Right lobe of liver (tissue), 4 donors: ENCODE measurements around the gene TRIM38.

Source experiments
- CTCF ChIP-seq, 4 donors: fragments of 200-600 bp in 3 of 4; fragments of 450-650 bp in 1 of 4; IDR thresholded peaks; one replicate each; pipeline versions ENCODE4 v1.5.1 to v1.8.0; 2016 to 2022; ENCODE audit warnings: antibody characterized with exemption in 4 of 4, mild to moderate bottlenecking in 2 of 4
- POLR2A ChIP-seq: fragments of 450-650 bp; IDR thresholded peaks from one replicate; pipeline ENCODE4 v1.6.1; 2017; ENCODE audit warnings: antibody characterized with exemption, mild to moderate bottlenecking
- donor health status: DM: no; HTN: no; CAD: no.
- donor health status: DM: no; HTN: no; CAD: no.
- donor health status: DM: no; HTN: yes; CAD: no.

DNA sequence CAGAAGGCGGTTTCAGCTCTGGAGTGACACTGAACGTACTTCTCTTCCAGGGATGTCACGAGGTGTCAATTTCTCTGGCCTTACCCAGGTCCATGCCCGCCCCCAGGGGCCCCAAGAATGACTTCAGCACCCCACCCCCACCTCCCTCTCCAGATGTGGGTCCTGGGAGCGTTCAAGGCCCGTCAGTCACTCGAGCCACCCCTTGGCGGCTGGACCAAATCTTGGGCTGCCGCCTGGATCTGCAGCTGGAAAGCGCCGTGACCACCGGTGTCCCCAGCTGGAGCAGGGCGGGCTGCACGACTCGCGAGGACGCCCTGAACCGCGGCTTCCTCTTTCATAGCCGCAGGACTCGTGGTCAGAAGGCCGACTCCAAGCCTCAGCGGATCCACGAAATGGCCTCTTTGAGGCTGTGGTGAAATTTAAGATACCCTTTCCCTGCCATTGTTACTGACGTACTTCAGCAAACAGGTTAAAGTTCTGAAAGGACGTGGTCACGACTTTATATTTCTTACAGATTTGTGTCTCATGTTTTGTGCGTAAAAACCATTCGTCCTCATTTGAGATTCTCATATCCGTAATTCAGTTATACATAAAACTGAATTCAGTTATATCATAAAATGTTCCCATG, 29.3 kb downstream of the TRIM38 start:
- no peak for TF ChIP-seq CTCF (IDR thresholded peaks at IDR 0.05)
- TF ChIP-seq POLR2A, result no peak
